PC-3 (cell line): ENCODE data around the gene STPG3.

Experiments used
- EZH2 ChIP-seq: fragments of 300-600 bp; sonication (generic); IDR thresholded peaks from one replicate; pipeline ENCODE4 v1.6.1; 2017; ENCODE audit warnings: antibody characterized with exemption, mild to moderate bottlenecking, low read length; ENCODE audit not compliant: unreplicated experiment
- TF ChIP-seq, protein P1 (sequence below): fragments of 300-600 bp; sonication (generic); conservative IDR thresholded peaks from 2 replicates; pipeline ENCODE4 v1.5.1; 2017; ENCODE audit warnings: antibody characterized with exemption, low read depth, mild to moderate bottlenecking, low read length

DNA sequence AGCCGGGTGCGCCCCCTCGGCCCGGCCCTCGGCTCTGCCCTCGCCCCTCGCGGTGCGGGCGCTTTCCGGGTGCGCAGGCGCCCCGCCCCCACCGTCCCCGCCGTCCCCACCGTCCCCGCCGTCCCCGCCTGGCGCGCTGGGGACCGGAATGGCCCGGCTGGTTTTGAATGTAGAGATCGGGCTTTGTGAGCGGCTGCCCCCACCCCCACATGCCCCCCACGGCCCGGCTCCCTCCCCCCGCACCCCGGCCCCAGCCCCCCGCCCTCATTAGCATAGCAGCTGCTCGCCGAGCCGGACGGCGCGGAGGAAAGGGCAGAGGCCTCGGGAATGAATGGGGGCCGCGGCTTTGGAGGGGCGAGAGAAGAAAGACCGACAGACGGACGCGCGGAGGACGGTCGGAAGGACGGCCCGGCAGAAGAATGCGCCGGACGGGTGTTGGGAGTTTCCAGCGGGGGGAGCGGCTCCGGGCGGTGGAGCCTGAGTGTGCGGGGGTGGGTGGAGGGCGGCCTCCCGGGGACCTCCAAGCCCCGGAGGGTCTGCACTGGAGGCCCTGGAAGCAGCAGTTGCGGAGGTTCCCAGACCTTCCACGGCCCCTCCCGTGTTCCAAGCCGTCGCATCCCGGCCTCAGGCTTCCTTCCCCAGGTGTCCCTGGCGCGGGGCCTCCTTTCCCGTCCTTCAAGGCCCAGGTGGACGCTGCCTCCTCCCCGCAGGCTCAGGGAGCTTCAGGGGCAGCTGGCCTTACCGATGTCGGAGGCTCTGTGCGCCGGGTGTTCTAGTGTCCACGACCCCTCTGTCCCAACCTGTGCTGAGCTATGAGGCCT, 45.0 kb downstream of the STPG3 start:
- TF ChIP-seq, protein P1, sequence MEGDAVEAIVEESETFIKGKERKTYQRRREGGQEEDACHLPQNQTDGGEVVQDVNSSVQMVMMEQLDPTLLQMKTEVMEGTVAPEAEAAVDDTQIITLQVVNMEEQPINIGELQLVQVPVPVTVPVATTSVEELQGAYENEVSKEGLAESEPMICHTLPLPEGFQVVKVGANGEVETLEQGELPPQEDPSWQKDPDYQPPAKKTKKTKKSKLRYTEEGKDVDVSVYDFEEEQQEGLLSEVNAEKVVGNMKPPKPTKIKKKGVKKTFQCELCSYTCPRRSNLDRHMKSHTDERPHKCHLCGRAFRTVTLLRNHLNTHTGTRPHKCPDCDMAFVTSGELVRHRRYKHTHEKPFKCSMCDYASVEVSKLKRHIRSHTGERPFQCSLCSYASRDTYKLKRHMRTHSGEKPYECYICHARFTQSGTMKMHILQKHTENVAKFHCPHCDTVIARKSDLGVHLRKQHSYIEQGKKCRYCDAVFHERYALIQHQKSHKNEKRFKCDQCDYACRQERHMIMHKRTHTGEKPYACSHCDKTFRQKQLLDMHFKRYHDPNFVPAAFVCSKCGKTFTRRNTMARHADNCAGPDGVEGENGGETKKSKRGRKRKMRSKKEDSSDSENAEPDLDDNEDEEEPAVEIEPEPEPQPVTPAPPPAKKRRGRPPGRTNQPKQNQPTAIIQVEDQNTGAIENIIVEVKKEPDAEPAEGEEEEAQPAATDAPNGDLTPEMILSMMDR: no peak
- TF ChIP-seq EZH2: no peak
